Esophagus muscularis mucosa (tissue), 4 donors: ENCODE results near the gene MATK.

Source experiments
- CTCF ChIP-seq, 3 experiments: fragments of 200-600 bp in 2 of 3; fragments of 450-650 bp in 1 of 3; sonication (generic) in 2 of 3; IDR thresholded peaks; one replicate each; pipeline ENCODE4 v1.5.1; 2017 to 2019; ENCODE audit warnings: antibody characterized with exemption in 3 of 3, mild to moderate bottlenecking in 2 of 3, moderate library complexity in 1 of 3
- EP300 ChIP-seq: sonication (generic); formaldehyde crosslinking; IDR thresholded peaks from one replicate; pipeline ENCODE4 v1.6.1; 2017; ENCODE audit warnings: antibody characterized with exemption
- POLR2A ChIP-seq: fragments of 450-650 bp; IDR thresholded peaks from one replicate; pipeline ENCODE4 v1.6.1; 2017; ENCODE audit warnings: antibody characterized with exemption, moderate library complexity, mild to moderate bottlenecking, low read depth
- POLR2AphosphoS5 ChIP-seq, 2 donors: sonication (generic); formaldehyde crosslinking; IDR thresholded peaks; one replicate each; pipeline ENCODE4 v1.6.1; 2017; ENCODE audit warnings: antibody characterized with exemption in 2 of 2

DNA sequence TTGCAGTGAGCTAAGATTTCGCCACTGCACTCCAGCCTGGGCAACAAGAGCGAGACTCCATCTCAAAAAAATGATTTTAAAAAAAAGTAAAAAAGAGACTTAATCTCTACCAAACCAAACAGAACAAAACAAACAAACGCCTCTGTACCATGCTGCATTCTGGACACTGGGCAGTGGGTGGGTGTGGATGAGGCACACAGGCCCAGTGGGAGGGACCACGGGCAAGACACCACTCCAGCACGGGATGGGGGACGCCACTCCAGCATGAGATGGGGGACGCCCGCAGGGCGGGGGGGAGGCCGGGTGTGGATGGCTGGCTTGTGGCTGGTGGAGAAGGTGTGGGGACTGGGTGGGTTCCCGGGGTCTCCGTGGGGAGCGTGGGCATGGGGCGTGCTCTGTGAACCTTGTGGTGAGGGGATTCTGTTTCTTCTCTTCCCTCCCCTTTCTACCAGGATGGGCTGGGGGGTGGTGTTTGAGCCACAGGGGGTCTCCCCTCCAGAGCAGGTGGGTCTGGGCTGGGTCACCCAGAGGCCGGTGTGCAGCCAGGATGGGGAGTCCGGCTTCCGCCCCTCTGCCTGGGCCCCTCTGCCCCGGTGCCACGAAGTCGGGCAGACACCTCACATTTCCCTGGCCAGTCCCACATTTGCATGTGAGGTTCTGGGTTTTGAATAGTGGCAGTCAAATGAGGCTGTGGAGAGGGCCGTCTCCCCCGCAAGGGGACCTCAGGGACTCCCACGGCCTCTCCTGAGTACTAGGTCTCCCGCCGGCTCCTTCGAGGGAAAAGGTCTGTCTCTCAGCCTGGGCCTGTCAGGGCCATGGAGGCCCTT is 23.9 kb upstream of the MATK start:
- no peak for TF ChIP-seq CTCF (IDR thresholded peaks at IDR 0.05)
- TF ChIP-seq POLR2A, result no peak
- TF ChIP-seq POLR2AphosphoS5 (IDR thresholded peaks at IDR 0.05), result no peak
- no peak for TF ChIP-seq EP300
